GM06990 (cell line): ENCODE results near the gene PACRG.

Experiments
- DNase-seq: peaks from one replicate; pipeline ENCODE4 v3.0.0-alpha.2; 2011; ENCODE audit not compliant: insufficient read length; ENCODE audit errors: extremely low read depth
- H3K27me3 ChIP-seq: replicated peaks from 2 replicates; pipeline ENCODE4 v1.6.0; 2011; ENCODE audit warnings: low read length; ENCODE audit not compliant: control insufficient read depth, insufficient read depth
- H3K36me3 ChIP-seq: 2 replicates; pipeline ENCODE4 v1.5.1; 2011; ENCODE audit warnings: low read length; ENCODE audit not compliant: control insufficient read depth, insufficient read depth
- H3K4me3 ChIP-seq: replicated peaks from 2 replicates; pipeline ENCODE4 v1.5.1; 2011; ENCODE audit warnings: low read depth, mild to moderate bottlenecking, control low read depth, low read length
- TF ChIP-seq, protein P1 (sequence below): IDR thresholded peaks from 2 replicates; pipeline ENCODE4 v1.5.1; 2011; ENCODE audit warnings: low read length, control low read depth, mild to moderate bottlenecking, inconsistent platforms; ENCODE audit not compliant: insufficient read depth, poor library complexity, severe bottlenecking

PACRG gene

GRCh38 chr6:163218361-163218894 is 490.7 kb downstream of the PACRG start:
- TF ChIP-seq, protein P1, sequence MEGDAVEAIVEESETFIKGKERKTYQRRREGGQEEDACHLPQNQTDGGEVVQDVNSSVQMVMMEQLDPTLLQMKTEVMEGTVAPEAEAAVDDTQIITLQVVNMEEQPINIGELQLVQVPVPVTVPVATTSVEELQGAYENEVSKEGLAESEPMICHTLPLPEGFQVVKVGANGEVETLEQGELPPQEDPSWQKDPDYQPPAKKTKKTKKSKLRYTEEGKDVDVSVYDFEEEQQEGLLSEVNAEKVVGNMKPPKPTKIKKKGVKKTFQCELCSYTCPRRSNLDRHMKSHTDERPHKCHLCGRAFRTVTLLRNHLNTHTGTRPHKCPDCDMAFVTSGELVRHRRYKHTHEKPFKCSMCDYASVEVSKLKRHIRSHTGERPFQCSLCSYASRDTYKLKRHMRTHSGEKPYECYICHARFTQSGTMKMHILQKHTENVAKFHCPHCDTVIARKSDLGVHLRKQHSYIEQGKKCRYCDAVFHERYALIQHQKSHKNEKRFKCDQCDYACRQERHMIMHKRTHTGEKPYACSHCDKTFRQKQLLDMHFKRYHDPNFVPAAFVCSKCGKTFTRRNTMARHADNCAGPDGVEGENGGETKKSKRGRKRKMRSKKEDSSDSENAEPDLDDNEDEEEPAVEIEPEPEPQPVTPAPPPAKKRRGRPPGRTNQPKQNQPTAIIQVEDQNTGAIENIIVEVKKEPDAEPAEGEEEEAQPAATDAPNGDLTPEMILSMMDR, result no peak
- H3K4me3 ChIP-seq, result no peak overlapping the region
- H3K36me3 ChIP-seq, result no peaks in the 10 kb centered on the region
- no peaks in the 10 kb centered on the region for H3K27me3 ChIP-seq
- no peak for DNase-seq

GRCh38 chr6:163226181-163226835 is 498.5 kb downstream of the PACRG start:
- TF ChIP-seq, protein P1, result no peak
- no peaks in the 10 kb centered on the region for H3K36me3 ChIP-seq
- H3K27me3 ChIP-seq, result no peaks in the 10 kb centered on the region
- DNase-seq, result no peak
- H3K4me3 ChIP-seq, result no peak overlapping the region

DNA sequence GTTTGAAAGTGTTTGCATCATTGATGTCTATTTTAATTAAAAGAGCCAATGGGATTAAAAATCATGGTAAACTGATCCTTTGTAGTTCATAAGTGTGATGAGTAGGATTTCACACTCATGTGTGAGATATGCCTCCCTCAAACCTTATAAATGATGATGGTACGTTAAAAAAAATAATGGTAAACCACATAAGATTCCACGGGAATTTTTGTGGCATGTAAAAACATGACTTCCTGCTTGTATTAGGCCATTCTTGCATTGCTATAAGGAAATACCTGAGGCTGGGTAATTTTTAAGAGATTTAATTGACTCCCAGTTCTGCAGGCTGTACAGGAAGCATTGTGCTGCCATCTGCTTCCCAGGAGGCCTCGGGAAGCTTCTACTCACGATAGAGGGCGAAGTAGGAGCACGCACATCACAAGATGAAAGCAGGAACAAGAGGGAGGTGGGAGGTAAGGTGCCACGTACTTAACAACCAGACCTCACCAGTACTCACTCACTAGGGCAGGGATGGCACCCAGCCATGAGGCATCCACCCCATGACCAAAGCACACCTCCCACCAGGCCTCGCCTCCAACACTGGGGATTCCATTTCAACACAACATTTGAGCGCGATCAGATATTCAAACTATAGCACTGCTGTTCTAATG is 499.2 kb downstream of the PACRG start:
- no peak overlapping the region for H3K4me3 ChIP-seq

GRCh38 chr6:163228041-163228440 is 500.3 kb downstream of the PACRG start:
- DNase-seq, result no peak
- no peaks in the 10 kb centered on the region for H3K36me3 ChIP-seq
- TF ChIP-seq, protein P1, result no peak
- no peak overlapping the region for H3K4me3 ChIP-seq
- H3K27me3 ChIP-seq, result no peaks in the 10 kb centered on the region

More for the DNA sequence above, 499.2 kb downstream of the PACRG start:
- no peak for DNase-seq
- H3K36me3 ChIP-seq, result no peaks in the 10 kb centered on the region
- H3K27me3 ChIP-seq, result no peaks in the 10 kb centered on the region
- TF ChIP-seq, protein P1, result no peak

DNA sequence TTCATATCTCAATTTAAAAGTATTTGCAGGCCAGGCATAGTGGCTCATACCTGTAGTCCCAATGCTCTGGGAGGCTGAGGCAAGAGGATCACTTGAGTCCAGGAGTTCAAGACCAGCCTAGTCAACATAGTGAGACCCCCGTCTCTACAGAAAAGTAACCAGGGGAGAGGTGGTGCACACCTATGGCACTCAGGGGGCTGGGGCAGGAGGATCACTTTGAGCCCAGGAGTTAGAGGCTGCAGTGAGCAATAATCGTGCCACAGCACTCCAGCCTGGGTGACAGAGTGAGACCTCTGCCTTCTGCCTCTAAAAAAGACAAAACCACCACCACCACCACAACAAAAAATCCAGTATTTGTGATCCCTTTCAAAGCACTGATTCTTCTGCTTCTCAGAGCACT is 501.3 kb downstream of the PACRG start:
- TF ChIP-seq, protein P1, result no peak
- DNase-seq, result no peak
- no peaks in the 10 kb centered on the region for H3K36me3 ChIP-seq
- no peaks in the 10 kb centered on the region for H3K27me3 ChIP-seq
- H3K4me3 ChIP-seq, result no peak overlapping the region
